GM19467 (cell line): ENCODE data around the gene DCLK2.
"Not testable (repeated sequence)": the region's sequence is repeated elsewhere in the genome, so short reads cannot be mapped to it uniquely, and the experiment has no call there.

Experiments
- ATAC-seq: cut with Tn5 transposase; IDR thresholded peaks from one replicate; pipeline ENCODE4 v1.9.1; 2021; ENCODE audit warnings: mild to moderate bottlenecking, moderate library complexity; ENCODE audit not compliant: unreplicated experiment

DCLK2 gene

DNA sequence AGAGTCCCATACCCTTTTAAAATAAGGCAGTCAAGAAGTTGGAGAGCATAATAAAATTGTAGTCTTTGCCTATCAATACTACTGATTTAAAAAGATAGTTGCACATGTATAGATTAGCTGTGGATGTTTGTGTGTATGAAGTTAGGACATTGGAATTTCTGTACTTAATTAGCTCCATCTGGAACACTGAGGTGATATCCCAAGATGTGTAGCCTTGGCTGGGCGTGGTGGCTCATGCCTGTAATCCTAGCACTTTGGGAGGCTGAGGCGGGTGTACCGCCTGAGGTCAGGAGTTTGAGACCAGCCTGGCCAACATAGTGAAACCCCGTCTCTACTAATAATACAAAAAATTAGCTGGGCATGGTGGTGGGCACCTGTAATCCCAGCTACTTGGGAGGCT, 119.0 kb downstream of the DCLK2 start:
- ATAC-seq: not testable (repeated sequence)

DNA sequence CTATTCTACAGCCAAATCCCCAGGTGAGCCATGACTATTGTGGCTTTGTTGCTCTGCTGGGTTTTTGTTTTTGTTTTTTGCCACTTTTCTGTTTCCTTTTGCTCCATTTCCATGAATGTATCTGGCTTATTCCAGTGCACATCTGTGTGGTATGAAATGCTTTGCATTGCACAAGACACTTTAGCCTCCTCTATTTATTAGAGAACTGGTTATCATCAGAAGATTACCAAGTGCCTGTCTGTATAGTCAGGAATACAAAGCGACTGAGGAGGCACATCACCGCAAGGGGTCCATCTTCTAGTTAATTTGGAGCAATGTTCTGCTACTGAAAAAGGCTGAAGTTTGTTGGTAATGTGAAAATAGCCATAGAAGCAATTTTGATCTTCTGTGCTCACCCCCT, 120.8 kb downstream of the DCLK2 start:
- no peak for ATAC-seq

DNA sequence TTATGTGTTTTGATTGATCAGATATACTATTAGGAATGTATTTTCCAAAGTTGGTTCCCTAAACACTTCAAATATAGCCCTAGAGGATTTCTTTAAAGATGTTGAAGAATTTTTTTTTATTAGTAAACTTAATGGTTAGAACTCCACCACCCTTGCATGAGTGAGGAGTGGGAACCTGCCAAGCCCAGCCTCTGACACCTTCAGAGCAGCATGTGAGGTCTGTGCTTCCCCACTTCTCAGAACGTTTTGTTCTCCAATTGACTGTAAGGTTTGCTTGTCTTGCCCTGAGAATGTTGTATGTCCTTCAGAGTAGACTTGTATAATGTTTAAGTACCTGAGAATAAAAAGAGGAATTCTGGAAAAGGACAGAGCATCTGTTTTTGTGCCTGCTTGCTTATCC, 126.8 kb downstream of the DCLK2 start:
- ATAC-seq: no peak

DNA sequence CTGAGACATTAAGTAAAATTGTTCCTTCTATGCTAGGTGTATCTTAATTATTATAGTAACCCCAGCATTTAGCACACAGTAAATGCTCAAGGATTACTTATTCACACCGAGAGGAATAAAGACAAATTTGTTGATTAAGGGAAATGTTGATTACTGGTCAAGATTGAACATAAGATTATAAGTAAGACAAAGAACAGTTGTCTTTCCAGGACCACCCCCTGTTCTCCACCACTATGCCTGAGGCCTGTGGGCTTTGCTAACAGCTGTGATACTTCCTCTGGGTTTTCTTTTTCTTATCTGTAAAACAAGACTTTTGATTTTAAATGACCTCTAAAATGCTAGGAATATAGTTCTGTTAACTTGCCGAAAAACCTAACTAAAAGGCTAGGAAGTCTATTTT, 128.0 kb downstream of the DCLK2 start:
- no peak for ATAC-seq

DNA sequence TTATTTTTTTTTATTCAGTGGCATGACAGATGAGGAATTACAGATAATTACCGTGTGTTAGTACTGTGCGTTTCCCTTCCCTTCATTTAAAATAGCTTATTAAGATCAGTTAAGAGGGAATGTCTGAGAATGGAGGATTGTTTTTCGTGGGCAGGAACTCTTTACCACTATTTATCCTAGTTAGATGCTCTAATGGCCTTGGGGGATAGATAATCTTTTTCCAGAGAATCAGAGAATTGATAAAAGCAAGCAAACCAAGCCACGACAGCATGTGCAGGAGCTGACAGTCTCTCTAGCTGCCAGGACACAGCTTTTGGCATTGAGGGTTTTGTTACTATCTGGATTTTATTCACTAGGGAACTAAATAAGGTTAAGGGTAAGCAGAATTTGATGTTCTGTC, 128.7 kb downstream of the DCLK2 start:
- no peak for ATAC-seq

DNA sequence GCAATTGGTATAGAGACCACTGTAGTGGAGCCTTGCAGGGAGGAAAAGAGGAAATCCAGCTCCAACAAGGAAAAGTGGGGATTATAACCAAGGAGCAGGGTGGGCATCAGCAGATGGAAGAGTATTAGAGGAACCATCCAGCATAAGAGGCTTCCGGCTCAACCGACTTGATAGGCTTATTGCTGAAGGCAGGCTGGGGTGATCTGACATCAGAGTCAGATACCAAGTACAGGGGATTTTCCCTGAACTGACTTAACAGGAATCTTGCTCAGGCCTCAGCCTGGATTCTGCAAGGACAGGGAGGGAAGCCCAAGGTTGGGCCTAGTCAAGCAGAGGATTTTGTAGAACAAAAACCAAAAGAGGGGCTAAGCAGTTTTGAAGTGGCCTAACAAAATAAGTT, 129.6 kb downstream of the DCLK2 start:
- ATAC-seq: no peak

DNA sequence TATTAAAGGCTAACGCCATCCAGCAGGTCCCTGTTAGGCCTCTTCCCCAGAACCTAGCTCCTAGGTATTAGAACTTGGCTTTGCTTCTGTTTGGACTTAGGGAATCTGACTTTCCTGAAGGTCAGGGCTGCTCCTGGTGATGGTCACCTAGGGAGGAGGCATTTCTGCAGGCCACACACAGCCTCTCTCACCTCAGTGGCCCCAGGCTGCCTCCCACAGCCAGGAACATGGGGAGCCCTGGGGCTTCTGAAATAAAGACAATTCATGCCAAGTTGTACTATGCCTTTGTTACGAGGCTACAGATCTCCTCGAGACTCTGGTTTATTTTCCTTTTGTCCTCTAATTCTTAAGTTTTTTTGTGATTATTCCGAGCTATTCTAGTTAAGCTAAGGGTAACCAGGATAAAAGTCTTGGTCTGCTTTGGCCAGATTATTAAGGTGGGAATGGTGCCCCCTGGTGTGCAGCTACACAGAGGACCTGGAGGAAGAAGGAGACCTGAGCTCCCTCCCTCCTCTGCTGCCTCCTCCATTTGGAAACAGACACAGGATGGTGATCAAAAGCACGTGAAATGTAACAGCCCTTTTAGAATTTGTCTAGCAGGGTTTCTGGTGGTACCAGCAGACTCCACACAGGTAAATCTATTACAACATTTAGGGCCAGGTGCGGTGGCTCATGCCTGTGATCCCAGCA, 131.0 kb downstream of the DCLK2 start:
- ATAC-seq: no peak

DNA sequence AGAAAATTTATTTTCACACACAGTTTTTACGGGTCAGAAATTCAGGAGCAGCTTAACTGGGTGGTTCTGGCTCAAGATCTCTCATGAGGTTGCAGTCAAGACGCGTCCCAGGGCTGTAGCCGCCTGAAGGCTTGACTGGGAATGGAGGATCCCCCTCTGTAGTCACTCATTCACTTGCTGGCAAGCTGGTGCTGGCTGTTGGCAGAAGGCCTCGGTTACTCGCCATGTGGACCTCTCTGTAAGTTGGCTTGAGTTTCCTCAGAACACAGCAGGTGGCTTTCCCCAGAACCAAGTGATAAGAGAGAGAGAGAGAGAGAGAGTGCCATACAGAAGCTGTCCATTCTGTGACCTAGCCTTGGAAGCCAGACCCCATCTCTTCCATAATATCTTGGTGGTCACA, 132.8 kb downstream of the DCLK2 start:
- ATAC-seq: no peak

DNA sequence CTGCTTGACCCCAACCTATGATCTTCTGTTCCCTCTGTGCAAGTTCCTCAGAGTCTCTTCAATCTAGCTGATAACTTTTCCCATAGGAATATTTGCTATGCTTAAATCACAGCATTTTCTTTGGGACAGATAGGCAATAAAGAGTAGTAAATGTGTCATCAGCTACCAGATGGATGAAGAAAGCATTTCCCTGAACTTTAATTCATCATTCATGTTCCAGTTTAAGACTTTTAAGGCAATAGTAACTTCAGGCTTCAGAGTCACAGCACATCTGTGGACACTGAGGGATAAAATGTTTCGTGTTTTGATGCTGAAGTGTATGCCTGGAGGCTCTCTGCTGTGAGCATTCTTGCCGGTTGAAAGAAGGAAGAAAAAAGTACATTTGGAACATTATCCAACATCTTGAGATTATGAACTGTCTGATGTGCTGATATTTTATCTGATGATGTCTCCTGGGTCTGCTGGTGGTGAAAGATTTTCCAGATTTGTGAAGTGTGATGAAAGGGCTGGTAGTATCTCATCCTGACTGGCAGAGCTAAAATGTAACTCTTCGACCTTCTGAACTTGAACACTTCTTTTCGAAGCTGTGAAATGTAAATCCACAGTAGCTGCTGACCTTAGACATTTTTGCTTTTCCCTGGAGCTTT, 133.7 kb downstream of the DCLK2 start:
- ATAC-seq: no peak

DNA sequence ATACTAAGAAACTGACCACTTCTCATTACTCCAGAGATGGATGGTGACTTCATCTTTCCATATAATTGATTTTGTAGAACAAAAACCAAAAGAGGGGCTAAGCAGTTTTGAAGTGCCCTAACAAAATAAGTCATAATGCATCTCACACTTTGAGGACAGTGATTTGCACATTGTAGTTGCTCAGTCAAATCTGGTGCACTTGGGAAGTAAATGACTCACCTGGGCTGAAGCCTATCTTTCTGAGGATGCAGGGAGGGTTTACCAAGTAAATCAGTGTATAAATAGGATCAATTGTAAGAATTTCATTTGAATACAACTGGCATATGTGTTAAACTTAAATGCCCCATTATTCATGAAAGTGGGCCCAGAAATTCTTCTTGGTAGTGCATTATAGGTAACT, 134.2 kb downstream of the DCLK2 start:
- ATAC-seq: no peak

DNA sequence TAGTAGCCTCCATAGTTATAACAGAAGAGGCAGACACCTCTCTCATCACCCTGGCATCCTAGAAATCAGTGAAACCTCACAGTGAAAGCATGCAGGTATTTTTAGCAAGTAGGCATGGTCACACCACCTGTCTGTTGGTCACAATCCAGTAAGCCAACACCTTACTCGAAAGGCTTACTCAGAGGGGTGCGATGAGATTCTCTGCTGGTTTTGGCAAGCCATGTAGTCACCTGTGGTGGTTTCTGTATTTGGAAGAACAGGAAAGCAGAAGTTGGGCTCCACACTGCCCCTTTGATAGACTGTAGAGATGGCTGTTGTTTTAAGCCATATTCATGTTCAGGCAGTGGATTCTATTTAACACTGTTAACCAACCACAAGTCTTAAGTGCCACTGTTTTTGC, 134.7 kb downstream of the DCLK2 start:
- ATAC-seq: no peak

DNA sequence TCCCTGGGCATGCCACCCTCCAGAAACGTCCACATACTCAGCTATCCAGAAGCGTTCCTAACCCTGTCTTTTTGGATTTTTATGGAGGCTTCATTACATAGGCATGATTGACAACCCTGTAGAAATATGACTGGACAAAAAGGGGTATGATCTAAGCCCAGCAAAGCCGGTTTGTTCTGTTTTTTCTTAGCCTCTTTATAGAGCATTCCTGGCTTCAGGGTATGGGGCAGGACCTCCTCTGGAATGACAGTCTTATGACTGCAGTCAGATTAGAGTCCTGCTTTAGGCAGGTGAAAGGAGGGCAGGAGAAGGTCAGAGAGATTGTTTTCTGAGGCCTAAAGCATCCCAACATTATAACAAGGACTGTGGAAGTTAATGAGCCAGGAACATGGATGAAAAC, 137.4 kb downstream of the DCLK2 start:
- no peak for ATAC-seq

DNA sequence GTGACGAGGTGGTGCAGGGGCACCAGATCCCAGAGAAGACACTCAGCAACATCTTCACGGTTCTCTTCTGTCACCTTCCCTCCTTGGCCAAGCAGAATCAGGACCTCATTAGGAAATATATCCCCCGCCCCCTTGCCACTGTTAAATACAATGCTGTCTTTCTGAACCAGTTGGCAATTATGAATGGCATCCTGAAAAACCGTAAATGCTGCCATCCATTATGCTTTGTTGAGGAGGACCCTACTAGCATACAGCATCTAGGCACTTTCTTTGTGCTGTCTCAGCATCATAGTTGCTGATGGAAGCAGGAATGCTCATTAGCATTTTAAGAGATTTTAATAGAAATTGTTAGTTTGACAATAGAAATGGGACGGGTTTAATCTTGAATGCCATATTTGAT, 138.5 kb downstream of the DCLK2 start:
- ATAC-seq: no peak

DNA sequence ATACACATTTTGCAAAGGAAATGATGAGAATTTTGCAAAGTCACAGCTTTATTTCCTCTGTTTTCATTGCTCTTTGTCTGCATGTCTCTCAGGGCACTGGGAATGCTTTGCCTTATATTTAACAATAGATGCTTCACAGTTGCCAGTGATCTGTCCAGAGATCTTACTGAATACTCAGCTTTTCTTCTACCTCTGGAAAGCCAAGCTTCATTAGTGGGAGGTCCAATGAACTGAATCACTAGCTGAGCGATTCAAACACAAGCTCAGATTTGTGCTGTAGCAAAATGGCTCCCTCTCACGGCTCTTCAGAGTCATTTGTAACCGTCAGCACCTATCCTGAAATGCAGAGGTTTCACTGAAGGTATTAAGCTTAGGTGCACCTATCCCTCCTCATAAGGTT, 138.9 kb downstream of the DCLK2 start:
- no peak for ATAC-seq

DNA sequence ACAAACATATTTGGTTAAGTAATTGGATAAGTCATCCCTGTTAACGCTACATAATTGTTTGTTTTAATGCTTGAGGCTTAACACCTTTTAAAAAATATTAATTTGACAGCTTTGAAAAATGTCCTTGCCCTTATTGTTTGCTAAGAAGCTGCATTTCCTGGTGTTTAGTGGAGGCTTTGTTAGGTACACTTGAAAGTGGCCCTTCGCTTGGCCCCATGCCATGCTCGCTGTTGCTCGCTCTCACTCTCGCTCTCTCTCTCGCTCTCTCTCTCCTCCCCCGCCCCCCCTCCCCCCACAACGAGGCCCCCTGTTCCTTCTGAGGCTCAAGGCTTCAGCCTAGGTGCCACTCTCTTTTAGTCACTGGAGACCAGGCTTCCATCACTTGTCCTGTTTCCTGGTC, 139.6 kb downstream of the DCLK2 start:
- no peak for ATAC-seq

DNA sequence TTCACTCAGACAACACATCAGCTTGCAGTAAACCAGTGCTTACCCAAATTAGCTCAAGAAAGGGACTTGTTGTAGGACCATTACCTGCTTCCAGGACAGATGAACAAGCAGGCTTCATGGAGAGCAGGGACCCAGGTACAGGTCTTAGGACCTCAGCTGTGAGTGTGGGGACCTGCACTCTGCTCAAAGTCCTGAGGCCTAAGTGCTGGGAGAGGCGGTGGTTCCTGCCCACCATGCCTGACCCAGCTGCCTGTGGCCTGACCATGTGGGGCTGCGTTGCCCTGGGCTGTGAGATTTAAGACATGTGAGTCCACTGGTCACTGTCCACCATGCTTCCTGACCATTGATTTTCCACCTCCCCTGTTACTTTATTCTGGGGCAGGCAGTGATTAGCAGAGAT, 140.2 kb downstream of the DCLK2 start:
- ATAC-seq: no peak

DNA sequence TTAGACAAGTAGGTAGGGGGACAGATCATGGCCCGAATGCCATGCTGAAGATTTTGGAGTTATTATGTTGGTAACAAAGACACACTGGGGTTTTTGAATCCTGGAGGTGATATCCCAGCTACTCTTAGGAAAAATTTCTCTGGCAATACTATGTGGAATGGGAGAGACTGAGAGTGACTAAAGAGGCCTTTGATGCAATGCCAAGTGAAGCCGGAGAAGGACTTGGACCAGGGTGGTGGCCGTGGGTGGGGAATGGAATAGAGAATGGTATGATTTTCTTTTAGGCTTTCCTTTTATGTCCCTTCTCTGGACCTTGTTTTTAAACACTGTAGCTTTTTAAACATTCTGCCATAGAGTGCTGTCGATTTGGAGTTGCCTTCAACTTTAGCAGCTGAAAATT, 141.6 kb downstream of the DCLK2 start:
- no peak for ATAC-seq

DNA sequence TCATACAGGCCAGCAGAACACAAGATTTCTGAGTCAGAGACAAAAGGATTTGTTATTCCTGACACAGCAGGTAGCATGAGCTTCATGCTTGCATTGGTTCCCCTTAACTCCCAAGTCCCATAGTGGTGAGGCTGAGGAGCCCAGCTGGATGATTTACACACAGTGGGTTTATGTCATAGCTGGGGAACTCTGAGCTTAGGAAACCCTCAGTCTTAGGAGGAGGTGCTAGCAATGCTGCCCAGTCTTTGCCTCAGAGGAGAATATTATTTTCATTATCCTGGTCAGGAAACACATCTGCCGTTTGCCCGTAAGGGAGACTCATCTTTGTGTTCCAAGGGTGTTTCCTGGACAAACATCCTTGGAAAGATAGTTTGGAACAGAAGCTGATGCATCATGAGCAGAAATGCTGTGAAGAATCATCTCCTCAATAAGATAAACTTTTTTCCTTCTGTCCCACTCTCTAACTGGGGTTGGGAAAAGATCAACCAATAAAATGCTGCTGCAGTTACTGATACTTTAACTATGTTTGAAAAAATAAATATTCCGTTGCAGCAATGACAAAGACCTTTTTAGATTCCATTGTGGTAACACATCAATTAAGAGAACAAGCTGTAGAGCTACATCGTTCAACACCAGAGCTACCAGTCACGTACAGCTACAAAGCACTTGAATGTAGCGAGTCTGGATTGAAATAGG, 146.8 kb downstream of the DCLK2 start:
- ATAC-seq: no peak

DNA sequence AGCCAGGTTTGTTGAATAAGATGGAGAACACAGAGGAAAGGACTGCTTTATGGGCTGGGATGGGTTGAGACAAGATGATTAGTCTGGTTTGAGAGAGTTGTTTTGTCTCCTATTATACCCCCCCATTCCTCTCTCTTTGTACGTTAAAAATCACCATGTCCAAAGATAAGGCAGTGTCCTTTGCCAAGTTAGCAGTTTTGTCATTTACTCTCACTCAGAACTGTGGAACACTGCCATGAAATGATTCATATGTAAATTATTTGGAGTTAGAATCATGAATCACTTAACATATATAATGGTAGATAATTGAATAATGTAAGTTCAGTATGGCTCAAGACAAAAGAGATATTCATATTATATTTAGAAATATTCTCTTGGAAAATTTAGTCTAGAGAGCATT, 151.3 kb downstream of the DCLK2 start:
- ATAC-seq: no peak

DNA sequence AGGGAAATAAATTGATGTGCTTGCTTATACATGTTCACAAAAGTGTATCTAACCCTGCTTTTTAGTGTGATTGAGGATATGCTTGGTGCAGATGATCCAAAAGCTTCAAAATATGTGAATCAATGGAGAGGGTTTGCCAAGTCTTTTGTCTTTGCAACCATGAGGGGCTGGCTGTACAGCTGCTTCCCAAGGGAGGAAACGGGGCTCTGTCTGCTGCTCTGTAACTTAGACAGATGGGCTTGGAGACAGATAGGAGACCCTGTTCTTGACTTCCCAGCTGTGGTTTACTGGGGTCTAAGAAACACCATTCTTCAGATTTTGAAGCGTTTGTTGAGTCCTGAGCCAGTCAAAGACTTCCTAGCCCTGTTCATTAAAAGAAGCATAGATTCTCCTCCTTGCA, 152.3 kb downstream of the DCLK2 start:
- ATAC-seq: no peak

DNA sequence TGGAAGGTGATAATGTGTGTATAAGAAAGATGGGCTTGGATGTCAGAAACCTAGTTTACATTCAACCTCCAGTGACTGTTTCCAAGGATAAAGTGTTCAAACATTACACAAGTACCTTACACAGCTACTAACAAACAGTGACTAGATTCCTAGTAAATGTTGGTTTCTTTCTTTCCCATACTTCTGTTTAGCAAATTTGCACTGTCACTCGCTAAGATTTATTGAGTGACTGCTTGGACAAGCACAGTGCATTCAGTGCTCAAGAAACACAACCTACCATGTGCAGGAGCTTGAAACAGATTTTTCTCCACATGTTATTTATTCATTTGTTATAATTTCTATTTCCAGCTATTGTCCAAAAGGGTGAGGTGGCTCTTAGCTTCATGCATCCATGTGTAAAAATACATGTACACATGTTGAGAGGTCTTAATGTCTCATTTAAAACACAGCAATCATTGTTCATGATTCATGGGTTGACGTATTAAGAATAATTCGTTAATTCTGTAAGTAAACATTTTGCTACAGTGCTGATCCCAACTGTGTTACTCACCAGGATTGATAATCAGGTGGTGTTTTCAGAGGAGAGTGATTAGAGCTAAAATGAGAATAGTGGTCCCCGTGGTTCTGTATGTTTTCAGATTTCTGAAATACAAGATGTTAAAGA, 153.0 kb downstream of the DCLK2 start:
- no peak for ATAC-seq

DNA sequence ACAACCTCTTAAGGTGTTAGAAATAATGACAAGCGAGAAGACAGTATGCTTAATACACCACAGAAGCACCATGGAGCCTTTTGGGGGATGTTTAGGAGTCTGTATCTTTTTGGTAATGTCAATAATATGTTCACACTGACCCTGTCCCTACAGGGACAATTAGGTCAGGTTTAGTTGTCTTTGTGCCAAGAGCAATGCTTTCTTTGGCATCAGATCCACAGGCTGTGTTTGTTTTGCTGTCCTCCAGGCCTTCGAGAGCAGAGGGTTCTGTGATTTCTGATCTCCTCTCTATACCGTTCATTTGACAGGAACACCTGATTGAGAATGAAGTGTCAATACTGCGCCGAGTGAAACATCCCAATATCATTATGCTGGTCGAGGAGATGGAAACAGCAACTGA, 153.8 kb downstream of the DCLK2 start:
- ATAC-seq: no peak
